Measurements from ENCODE around the gene RSPH10B2.
"Not testable (repeated sequence)": the region's sequence is repeated elsewhere in the genome, so short reads cannot be mapped to it uniquely, and the experiment has no call there.

DNA sequence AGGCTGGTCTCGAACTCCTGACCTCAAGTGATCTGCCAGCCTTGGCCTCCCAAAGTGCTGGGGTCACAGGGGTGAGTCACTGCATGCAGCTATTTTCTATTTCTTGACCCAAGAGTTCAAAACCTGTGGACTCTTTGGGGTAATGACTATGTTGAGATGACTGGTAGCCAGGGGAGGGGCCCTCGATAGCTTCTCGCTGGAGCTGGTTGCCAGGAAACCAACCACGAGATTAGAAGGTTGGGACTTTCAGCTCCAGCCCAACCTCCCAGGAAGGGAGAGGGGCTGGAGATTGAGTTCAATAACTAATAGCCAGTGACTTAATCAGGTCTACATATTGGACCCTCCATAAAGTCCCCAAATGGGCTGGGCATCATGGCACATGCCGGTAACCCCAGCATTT, 43.3 kb downstream of the RSPH10B2 start:
- TF ChIP-seq, protein P1, sequence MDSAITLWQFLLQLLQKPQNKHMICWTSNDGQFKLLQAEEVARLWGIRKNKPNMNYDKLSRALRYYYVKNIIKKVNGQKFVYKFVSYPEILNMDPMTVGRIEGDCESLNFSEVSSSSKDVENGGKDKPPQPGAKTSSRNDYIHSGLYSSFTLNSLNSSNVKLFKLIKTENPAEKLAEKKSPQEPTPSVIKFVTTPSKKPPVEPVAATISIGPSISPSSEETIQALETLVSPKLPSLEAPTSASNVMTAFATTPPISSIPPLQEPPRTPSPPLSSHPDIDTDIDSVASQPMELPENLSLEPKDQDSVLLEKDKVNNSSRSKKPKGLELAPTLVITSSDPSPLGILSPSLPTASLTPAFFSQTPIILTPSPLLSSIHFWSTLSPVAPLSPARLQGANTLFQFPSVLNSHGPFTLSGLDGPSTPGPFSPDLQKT (IDR thresholded peaks at IDR 0.05; ENCODE audit: borderline replicate concordance, low read depth, low read length), result not testable (repeated sequence)
- TF ChIP-seq ZNF214 (tag by site-specific recombination; IDR thresholded peaks at IDR 0.05; ENCODE audit: borderline replicate concordance), result not testable (repeated sequence)

Data from HEK293 (cell line).